ENCODE measurements around the gene SLC4A11.
"Not testable (repeated sequence)": the region's sequence is repeated elsewhere in the genome, so short reads cannot be mapped to it uniquely, and the experiment has no call there.

The SLC4A11 gene

GRCh38 chr20:3199976-3200755 lies 38.8 kb downstream of the SLC4A11 start:
- DNase-seq, result no peak

- DNase-seq, result no peak
Measured at GRCh38 chr20:3199206-3199605, 39.8 kb downstream of the SLC4A11 start.

- no peak for DNase-seq
Measured at GRCh38 chr20:3195590-3196237, 43.3 kb downstream of the SLC4A11 start.

- no peak for DNase-seq
Measured at GRCh38 chr20:3194617-3195280, 44.2 kb downstream of the SLC4A11 start.

- no peak for DNase-seq
Measured at GRCh38 chr20:3193806-3194616, 45.0 kb downstream of the SLC4A11 start.

- DNase-seq, result no peak
Measured at GRCh38 chr20:3192226-3193015, 46.6 kb downstream of the SLC4A11 start.

- DNase-seq, result no peak
Measured at GRCh38 chr20:3190681-3191111, 48.3 kb downstream of the SLC4A11 start.

GRCh38 chr20:3189561-3190131 lies 49.3 kb downstream of the SLC4A11 start:
- DNase-seq, result no peak

GRCh38 chr20:3188823-3189413 lies 50.1 kb downstream of the SLC4A11 start:
- no peak for DNase-seq

- DNase-seq, result not testable (repeated sequence)
Measured at GRCh38 chr20:3187861-3188260, 51.1 kb downstream of the SLC4A11 start.

- DNase-seq, result no peak
Measured at GRCh38 chr20:3183896-3184612, 54.9 kb downstream of the SLC4A11 start.

- DNase-seq, result not testable (repeated sequence)
Measured at GRCh38 chr20:3182429-3182828, 56.6 kb downstream of the SLC4A11 start.

GRCh38 chr20:3181270-3181669 lies 57.7 kb downstream of the SLC4A11 start:
- DNase-seq, result no peak

GRCh38 chr20:3180319-3180718 lies 58.7 kb downstream of the SLC4A11 start:
- no peak for DNase-seq

- DNase-seq, result no peak
Measured at GRCh38 chr20:3177746-3178485, 61.1 kb downstream of the SLC4A11 start.

Measured in fibroblast of skin of scalp (primary cell).